Endometrial microvascular endothelial cells (primary cell): ENCODE measurements around the gene POLR3B. TPM values are rescaled to one million over a fixed set of nuclear protein-coding genes. Genes with fewer than 3 reads are reported as not detected.
"Not testable (repeated sequence)": the region's sequence is repeated elsewhere in the genome, so short reads cannot be mapped to it uniquely, and the experiment has no call there.

Source experiments
- in situ Hi-C: cut with HindIII; loops from 2 replicates; pipeline ENCODE4 v1.10.0; 2017; ENCODE audit warnings: low sequenced_read_pairs, low pct_unique_long_range_greater_than_20kb; ENCODE audit errors: inconsistent ontology term
- total RNA-seq: library from RNA; depleted of rRNA; stranded (reverse); fragments of >200 nt; gene quantifications from one replicate; pipeline ENCODE4 v1.2.3, GENCODE V29; 2015; ENCODE audit errors: inconsistent ontology term

The POLR3B gene
- 14.3 TPM for total RNA-seq

- in situ Hi-C loops = no loop called here
Measured at GRCh38 chr12:106357549-106358395, at the start of gene POLR3B. POLR3B (plus strand) TSS chr12:106357748; CDS start chr12:106357880, 132 bp downstream.

- in situ Hi-C loops = no loop called here
Measured at GRCh38 chr12:106308121-106308520, 49.4 kb upstream of the POLR3B start.

GRCh38 chr12:106308611-106309010 lies 48.9 kb upstream of the POLR3B start:
- in situ Hi-C loops = no loop called here

DNA sequence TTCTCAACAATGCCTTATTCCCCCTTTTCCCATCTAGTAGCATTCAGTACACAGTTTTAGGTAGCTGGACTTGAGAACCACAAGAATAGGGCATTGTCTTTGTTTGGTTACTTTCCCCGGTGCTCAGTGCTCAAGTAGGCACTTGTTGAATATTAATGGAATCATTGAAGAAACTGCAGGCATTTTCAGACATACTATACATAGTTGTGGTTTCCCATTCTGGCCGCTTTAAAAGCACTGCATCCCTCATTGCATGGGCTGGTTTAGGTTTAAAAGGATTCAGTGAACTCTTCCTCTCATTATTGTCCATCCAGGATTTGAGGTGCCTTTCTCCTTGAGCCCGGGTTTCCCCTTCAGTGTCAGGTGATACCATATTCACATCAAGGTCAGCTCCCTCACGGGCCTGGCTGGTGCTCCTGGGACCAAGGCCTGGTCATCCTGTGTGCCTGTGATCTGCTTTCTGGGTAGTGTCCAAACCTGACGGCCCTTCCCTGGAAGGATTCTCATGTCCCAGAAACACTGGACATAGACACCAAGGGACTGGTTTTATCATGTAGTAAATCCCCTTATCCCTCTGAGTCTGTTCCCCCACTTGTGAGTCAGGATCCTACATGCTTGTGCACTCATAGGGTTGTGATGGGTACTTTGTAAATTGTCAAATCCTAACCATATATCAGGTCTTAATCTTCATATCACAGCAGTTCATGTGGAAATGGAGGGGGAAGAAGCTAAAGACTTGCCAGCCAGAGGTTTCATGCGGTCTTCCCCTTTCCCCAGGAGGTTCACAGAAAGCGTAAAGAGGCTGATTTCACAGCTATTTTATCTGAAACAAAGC lies 47.7 kb upstream of the POLR3B start:
- in situ Hi-C loops = no loop called here

DNA sequence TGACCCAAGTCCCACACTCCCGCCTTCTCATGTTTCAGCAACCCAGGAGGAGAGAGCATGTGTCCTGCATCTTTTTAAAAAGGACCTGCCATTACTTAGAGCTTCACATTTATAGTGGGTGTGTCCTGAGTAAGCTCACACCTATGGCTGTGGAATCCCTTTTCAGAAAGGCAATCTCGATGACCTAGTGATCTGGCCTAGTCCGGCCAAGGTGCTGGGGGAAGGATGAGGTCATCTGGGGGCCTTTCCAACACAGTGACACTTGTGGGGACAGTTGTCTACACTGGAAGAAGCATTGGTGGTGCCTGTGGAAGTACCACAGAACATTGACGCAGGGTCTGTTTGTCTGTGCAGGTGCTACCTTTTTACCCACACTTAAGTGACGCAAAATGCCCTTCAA lies 46.9 kb upstream of the POLR3B start:
- in situ Hi-C loops = no loop called here

DNA sequence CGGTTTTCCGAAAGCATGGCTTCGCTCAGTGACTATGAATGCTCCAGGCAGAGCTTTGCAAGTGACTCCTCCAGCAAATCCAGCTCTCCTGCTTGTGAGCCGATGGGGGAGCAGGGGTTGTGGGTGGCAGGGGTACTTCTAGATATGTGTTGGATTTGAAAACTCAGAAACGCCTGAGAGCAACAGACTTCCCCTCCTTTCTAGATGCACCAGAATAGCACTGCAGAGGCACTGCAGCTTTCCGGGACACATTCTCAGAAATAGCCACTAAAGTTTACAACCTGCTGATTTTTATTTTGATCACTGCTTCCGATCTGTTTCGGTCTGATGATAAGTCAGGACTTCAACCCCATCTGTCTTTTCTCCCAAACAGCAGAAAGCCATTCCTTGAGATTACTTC lies 46.4 kb upstream of the POLR3B start:
- in situ Hi-C loops = no loop called here

GRCh38 chr12:106313413-106313812 lies 44.1 kb upstream of the POLR3B start:
- in situ Hi-C loops = not testable (repeated sequence)

GRCh38 chr12:106315523-106315922 lies 42.0 kb upstream of the POLR3B start:
- in situ Hi-C loops = no loop called here

DNA sequence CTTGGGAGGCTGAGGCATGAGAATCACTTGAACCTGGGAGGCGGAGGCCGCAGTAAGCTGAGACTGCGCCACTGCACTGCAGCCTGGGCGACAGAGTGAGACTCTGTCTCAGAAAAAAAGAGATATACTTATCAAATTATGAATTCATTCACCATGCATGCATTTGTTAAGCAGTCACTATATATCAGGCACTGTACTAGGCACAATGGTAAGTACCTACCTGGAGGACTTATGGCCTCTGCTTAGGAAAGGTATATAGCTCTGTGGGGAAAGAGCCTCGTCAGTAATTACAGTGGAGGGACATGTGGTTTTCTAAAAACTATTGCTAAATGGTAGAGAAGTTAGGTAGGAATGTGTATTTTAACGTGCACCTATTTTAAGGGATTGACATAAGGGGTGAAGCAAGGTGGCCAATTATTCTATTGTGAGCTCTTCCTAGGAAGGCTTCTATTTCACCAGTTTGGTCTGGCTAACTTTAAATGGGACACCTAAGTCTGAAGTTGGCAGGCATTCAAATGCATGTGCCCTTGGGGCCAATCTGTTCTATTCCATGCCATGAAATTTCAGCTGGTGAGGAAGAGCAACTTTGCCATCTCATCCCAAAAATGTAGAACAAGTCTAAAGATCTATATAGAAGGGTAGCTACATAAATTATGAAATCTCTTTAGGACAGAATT lies 40.0 kb upstream of the POLR3B start:
- in situ Hi-C loops = no loop called here

- in situ Hi-C loops = no loop called here
Measured at GRCh38 chr12:106321139-106321850, 36.3 kb upstream of the POLR3B start.

DNA sequence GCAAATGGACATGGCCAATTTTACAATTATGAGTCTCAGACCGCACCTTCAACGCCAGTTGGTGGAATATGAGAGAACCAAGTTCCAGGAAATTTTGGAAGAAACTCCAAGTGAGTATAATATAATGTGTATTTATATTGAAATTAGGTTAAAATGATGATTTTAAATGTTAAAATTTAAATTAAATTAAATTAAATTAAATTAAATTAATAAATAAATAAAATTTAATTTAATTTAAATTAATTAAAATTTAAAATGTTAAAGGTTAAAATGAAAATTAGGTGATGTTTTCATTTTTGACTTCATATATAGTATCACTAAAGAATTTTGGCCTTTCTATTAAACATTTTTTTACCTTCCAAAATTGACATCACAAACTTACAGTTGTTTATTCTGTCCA lies 34.0 kb upstream of the POLR3B start:
- in situ Hi-C loops = no loop called here

DNA sequence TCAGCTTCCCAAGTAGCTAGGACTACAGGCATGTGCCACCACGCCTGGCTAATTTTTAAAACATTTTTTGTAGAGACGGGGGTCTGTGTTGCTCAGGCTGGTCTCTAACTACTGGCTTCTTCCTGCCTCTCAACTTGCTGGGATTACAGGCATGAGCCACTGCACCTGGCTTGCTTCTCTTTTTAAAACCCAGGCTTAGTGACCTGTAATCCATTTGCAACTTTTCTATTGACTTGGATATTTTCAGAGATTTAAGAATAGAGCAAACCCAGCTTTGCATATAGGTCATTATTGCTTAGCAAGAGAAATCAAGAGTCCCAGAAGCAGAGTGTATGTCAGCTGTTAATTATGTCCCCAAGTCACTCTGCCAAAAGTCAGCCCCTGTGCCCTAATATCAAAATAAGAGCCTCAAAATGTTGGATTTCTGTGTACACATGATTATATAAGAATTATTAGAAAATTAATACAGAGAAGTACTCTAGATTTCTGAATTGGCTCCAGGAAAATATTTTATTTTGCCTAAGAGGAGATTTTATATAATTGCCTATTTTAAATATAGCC lies 30.2 kb upstream of the POLR3B start:
- in situ Hi-C loops = no loop called here

DNA sequence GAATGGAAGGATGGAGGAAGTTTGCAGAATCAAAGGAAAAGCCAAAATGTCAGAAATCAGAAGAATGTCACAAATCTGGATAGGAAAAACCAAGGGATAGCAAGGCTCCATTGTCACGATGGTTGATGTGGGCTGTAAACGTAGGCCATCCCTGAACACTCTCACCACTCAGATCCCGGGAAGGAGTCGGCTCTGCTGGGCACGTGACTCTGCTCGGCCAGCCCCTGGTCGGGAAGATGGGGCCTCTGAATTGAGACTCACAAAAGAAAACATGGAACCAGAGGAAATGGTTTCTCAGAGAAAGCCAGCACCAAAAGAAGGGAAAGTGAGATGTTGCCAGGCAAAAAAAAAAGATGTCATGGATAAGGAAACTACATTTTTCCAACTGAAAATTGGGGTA lies 28.8 kb upstream of the POLR3B start:
- in situ Hi-C loops = no loop called here

DNA sequence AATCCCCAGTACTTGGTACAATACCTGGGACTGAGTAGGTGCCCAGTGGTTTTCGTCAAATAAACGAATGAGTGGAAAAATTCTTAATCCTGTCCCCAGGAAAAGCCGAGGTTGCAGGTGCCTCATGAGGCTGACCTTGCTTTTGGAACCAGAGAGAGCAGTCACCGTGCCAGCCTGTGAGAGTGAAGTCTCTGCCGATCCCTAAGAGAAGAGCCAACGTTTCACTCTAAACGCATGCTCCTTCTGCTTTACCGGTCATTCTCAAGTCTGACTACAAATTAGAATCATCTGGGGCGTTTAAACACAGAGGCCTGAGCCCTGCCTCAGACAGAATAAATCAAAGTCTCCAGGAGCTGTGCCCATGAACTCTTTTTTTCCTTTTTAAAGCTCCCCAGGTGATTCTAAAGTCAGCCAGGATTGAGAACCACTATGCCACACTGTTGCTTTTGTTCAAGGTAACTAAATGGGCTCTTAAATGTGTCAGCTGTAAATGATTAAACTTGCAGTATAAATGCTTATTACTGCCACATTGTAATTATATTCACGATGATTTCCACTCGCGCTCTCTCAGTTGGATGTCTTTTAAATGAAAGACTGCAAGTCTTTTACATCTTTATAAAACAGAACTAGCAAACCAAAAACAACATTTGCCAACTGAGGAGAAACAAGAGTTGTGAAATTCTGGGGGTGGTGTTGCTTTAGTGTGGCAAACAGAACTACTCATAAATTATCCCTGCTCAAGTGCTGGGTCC lies 28.1 kb upstream of the POLR3B start:
- in situ Hi-C loops = no loop called here

- in situ Hi-C loops = no loop called here
Measured at GRCh38 chr12:106331599-106331998, 25.9 kb upstream of the POLR3B start.

DNA sequence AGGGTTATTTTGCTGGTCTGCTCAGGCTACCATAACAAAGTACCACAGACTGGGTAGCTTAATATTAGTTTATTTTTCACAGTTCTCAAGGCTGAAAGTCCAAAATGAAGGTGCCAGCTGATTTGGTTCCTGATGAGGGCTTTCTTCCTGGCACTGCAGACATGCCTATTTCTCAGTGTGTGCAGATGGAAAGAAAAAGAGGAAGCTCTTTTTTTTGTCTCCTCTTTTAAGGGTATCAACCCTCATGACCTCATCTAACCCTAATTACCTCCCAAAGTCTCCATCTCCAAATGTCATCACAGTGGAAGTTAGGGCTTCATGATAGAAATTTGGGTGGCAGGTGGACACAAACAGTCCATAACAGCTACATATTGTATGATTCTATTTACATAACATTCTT lies 25.0 kb upstream of the POLR3B start:
- in situ Hi-C loops = no loop called here

- in situ Hi-C loops = no loop called here
Measured at GRCh38 chr12:106333010-106333409, 24.5 kb upstream of the POLR3B start.

DNA sequence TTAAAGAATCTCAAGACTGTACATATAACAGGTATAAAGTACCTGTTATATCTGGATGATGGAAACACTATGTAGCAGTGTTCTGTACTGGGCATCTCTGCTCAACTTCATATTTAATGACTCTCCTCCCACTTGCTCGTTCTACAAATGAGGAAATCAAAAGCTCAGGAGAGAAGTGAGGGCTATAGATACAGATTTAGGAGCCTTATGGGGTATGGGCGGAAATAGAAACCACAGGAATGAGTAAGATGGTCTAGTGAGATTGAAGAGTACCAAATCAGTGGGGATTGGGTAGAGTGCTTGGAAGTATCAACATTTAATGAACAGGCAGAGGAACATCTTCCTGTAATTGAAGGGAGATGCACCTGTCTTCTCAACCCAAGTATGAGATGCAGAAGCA lies 23.8 kb upstream of the POLR3B start:
- in situ Hi-C loops = no loop called here
